Measurements from ENCODE around the gene SKAP1.

The SKAP1 gene

DNA sequence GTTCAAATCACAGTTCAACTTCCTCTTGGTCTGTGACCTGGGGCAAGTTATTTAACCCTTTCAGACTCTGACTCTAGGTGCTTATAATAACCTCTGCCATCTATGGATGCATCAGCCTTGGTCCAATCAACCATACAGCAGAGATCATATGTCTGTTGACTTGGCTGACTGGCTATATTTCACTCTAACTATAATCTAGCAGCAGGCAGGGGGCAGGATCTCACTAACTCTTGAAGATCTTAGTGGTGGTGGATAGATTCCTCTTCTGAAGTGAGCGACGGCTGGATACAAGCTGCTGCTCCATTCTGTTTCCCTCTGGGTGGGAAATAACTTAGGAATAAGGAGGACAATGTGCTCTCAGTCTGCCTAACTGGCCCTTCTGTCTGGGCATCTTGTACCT is 146.6 kb downstream of the SKAP1 start:
- H3K27me3 ChIP-seq (ENCODE audit: insufficient read depth, low read length, poor library complexity, severe bottlenecking) = no peaks in the 10 kb centered on the region
- no peak overlapping the region for H3K9ac ChIP-seq (ENCODE audit: low read depth, low read length, poor library complexity, severe bottlenecking)
- H2AFZ ChIP-seq (ENCODE audit: low read length) = no peak overlapping the region

DNA sequence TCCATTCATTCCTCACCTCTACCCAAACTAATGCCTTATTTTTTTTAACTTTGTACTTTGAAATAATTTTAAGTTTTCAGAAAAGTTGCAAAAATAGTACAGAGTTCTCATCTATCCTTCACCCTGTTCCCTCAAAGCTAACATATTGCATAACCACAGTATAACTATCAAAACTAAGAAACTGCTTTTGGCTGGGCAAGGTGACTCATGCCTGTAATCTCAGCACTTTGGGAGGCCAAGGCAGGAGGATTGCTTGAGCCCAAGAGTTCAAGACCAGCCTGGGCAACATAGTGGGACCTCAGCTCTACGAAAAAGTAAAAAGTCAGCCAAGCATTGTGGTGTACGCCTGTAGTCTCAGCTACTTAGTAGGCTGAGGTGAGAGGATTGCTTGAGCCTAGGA is 147.7 kb downstream of the SKAP1 start:
- Histone ChIP-seq H2AFZ (ENCODE audit: low read length) (no peak overlapping the region), H3K4me1 (ENCODE audit: insufficient read depth, low read length, poor library complexity, severe bottlenecking) (no peaks in the 10 kb centered on the region), H3K9ac (ENCODE audit: low read depth, low read length, poor library complexity, severe bottlenecking) (no peak overlapping the region), H3K36me3 (ENCODE audit: insufficient read depth, low read length) (no peaks in the 10 kb centered on the region), H3K4me2 (ENCODE audit: low read depth, low read length, poor library complexity, severe bottlenecking) (no peak overlapping the region), H3K9me2 (replicated peaks; ENCODE audit: low read depth, low read length) (no peaks in the 10 kb centered on the region), H4K20me1 (ENCODE audit: insufficient read depth, low read length, poor library complexity, severe bottlenecking) (no peaks in the 10 kb centered on the region), H3K27me3 (ENCODE audit: insufficient read depth, low read length, poor library complexity, severe bottlenecking) (no peaks in the 10 kb centered on the region), H3K9me3 (ENCODE audit: insufficient read depth, low read depth, low read length) (no peaks in the 10 kb centered on the region), H3K79me2 (ENCODE audit: insufficient read depth, low read length) (no peaks in the 10 kb centered on the region), H3K4me3 (ENCODE audit: low read length, poor library complexity, severe bottlenecking) (no peak overlapping the region), H3F3A (ENCODE audit: low read depth) (no peaks in the 10 kb centered on the region)
- no peak for TF ChIP-seq EZH2phosphoT487 (IDR thresholded peaks at IDR 0.05; ENCODE audit: borderline replicate concordance)
- TF ChIP-seq, protein P1, sequence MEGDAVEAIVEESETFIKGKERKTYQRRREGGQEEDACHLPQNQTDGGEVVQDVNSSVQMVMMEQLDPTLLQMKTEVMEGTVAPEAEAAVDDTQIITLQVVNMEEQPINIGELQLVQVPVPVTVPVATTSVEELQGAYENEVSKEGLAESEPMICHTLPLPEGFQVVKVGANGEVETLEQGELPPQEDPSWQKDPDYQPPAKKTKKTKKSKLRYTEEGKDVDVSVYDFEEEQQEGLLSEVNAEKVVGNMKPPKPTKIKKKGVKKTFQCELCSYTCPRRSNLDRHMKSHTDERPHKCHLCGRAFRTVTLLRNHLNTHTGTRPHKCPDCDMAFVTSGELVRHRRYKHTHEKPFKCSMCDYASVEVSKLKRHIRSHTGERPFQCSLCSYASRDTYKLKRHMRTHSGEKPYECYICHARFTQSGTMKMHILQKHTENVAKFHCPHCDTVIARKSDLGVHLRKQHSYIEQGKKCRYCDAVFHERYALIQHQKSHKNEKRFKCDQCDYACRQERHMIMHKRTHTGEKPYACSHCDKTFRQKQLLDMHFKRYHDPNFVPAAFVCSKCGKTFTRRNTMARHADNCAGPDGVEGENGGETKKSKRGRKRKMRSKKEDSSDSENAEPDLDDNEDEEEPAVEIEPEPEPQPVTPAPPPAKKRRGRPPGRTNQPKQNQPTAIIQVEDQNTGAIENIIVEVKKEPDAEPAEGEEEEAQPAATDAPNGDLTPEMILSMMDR (conservative IDR thresholded peaks at IDR 0.05; ENCODE audit: low read length) = no peak

More for the DNA sequence above, 146.6 kb downstream of the SKAP1 start:
- Histone ChIP-seq H3K36me3 (ENCODE audit: insufficient read depth, low read length) (no peaks in the 10 kb centered on the region), H3K4me2 (ENCODE audit: low read depth, low read length, poor library complexity, severe bottlenecking) (no peak overlapping the region), H3F3A (ENCODE audit: low read depth) (no peaks in the 10 kb centered on the region), H3K9me2 (replicated peaks; ENCODE audit: low read depth, low read length) (no peaks in the 10 kb centered on the region), H3K4me3 (ENCODE audit: low read length, poor library complexity, severe bottlenecking) (no peak overlapping the region), H3K79me2 (ENCODE audit: insufficient read depth, low read length) (no peaks in the 10 kb centered on the region), H4K20me1 (ENCODE audit: insufficient read depth, low read length, poor library complexity, severe bottlenecking) (no peaks in the 10 kb centered on the region), H3K4me1 (ENCODE audit: insufficient read depth, low read length, poor library complexity, severe bottlenecking) (no peaks in the 10 kb centered on the region), H3K9me3 (ENCODE audit: insufficient read depth, low read depth, low read length) (no peaks in the 10 kb centered on the region)
- no peak for TF ChIP-seq EZH2phosphoT487 (IDR thresholded peaks at IDR 0.05; ENCODE audit: borderline replicate concordance)
- TF ChIP-seq, protein P1 (conservative IDR thresholded peaks at IDR 0.05; ENCODE audit: low read length) = peak; percentile 26; the same call in 1 of the 2 replicates

DNA sequence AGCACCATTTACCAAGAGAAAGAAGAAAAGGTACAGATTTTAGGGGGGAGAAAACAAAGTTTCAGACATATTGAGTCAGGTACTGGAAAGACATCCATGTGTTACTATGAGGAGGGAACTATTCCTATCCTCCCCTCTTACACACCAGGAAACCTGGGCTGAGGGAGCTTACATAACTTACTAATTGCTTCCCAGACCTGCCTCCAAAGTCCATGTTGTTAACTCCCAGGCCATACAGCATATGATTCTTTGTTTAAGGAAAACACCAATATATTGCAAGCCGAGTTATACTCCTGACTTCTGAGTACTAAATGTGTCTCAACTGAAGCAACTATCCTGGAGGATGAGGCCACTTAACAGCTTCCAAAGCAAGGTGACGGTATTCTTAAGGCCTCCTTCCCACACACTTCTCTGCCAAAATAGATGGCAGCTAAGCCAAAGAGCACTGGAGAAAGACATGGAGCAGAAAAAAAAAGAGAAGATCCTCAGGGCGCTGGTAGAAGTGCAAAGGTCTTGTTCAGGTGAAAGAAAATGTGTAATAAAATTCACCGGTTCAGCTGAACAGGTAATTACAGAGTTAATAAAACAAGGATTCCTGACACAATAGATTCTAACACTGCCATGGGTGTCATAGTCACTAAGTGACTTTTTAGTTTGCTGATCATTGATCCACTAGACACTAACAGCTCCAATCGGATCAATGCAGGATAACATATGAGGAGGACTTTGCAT is 151.1 kb downstream of the SKAP1 start:
- Histone ChIP-seq H3F3A (ENCODE audit: low read depth) (no peaks in the 10 kb centered on the region), H3K27me3 (ENCODE audit: insufficient read depth, low read length, poor library complexity, severe bottlenecking) (no peaks in the 10 kb centered on the region), H3K4me1 (ENCODE audit: insufficient read depth, low read length, poor library complexity, severe bottlenecking) (no peaks in the 10 kb centered on the region), H4K20me1 (ENCODE audit: insufficient read depth, low read length, poor library complexity, severe bottlenecking) (no peaks in the 10 kb centered on the region), H2AFZ (ENCODE audit: low read length) (no peak overlapping the region), H3K4me2 (ENCODE audit: low read depth, low read length, poor library complexity, severe bottlenecking) (no peak overlapping the region), H3K9me2 (replicated peaks; ENCODE audit: low read depth, low read length) (no peaks in the 10 kb centered on the region), H3K9ac (ENCODE audit: low read depth, low read length, poor library complexity, severe bottlenecking) (no peak overlapping the region), H3K9me3 (ENCODE audit: insufficient read depth, low read depth, low read length) (no peaks in the 10 kb centered on the region), H3K4me3 (ENCODE audit: low read length, poor library complexity, severe bottlenecking) (no peak overlapping the region), H3K36me3 (ENCODE audit: insufficient read depth, low read length) (no peaks in the 10 kb centered on the region), H3K79me2 (ENCODE audit: insufficient read depth, low read length) (no peaks in the 10 kb centered on the region)
- TF ChIP-seq EZH2phosphoT487 (IDR thresholded peaks at IDR 0.05; ENCODE audit: borderline replicate concordance) = no peak

DNA sequence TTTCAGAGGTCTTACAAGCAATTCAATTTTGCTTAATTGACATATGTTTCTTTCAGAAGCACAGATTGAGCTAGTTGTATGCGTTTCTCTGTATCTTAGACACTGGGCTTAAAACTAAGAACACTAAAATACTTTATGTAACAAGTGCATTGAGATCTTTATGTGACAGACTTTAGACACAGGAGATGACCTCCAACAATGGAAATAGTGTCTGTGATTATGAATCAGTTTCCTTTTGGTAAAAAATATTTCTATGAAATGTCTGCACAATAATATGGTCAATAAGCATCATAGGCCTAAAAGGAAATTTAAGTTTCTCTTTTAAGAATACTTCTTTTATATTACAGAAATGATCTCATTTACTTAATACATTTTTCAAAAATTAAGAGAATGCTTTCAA is 153.2 kb downstream of the SKAP1 start:
- no peak overlapping the region for H3K4me3 ChIP-seq (ENCODE audit: low read length, poor library complexity, severe bottlenecking)
- no peaks in the 10 kb centered on the region for H3K79me2 ChIP-seq (ENCODE audit: insufficient read depth, low read length)
- no peaks in the 10 kb centered on the region for H3K4me1 ChIP-seq (ENCODE audit: insufficient read depth, low read length, poor library complexity, severe bottlenecking)
- no peak overlapping the region for H3K4me2 ChIP-seq (ENCODE audit: low read depth, low read length, poor library complexity, severe bottlenecking)
- no peaks in the 10 kb centered on the region for H3F3A ChIP-seq (ENCODE audit: low read depth)
- H3K9me2 ChIP-seq (replicated peaks; ENCODE audit: low read depth, low read length) = no peaks in the 10 kb centered on the region
- H3K9me3 ChIP-seq (ENCODE audit: insufficient read depth, low read depth, low read length) = no peaks in the 10 kb centered on the region
- H3K9ac ChIP-seq (ENCODE audit: low read depth, low read length, poor library complexity, severe bottlenecking) = no peak overlapping the region
- TF ChIP-seq EZH2phosphoT487 (IDR thresholded peaks at IDR 0.05; ENCODE audit: borderline replicate concordance) = no peak
- TF ChIP-seq, protein P1 (conservative IDR thresholded peaks at IDR 0.05; ENCODE audit: low read length) = no peak
- H2AFZ ChIP-seq (ENCODE audit: low read length) = no peak overlapping the region
- H3K36me3 ChIP-seq (ENCODE audit: insufficient read depth, low read length) = no peaks in the 10 kb centered on the region
- no peaks in the 10 kb centered on the region for H4K20me1 ChIP-seq (ENCODE audit: insufficient read depth, low read length, poor library complexity, severe bottlenecking)
- no peaks in the 10 kb centered on the region for H3K27me3 ChIP-seq (ENCODE audit: insufficient read depth, low read length, poor library complexity, severe bottlenecking)
